H1 (cell line): ENCODE measurements around the gene TGFB1I1. TPM values are rescaled to one million over a fixed set of nuclear protein-coding genes. Genes with fewer than 3 reads are reported as not detected.

Experiments used
- CTCF ChIA-PET: fragments of 300-600 bp; sonication (Branson Sonifier 250); formaldehyde crosslinking; loops from one replicate; lab custom pipeline; 2021; ENCODE audit not compliant: partially characterized antibody; lab: Charles Lee
- POLR2A ChIA-PET: fragments of 300-600 bp; sonication (Branson Sonifier 250); formaldehyde crosslinking; loops from one replicate; lab custom pipeline; 2021; ENCODE audit warnings: inconsistent platforms; ENCODE audit not compliant: partially characterized antibody; lab: Charles Lee
- DNase-seq, 2 experiments: peaks; one replicate each; pipeline versions ENCODE4 v3.0.0 to v3.0.0-alpha.2; 2010 to 2022; ENCODE audit warnings: low spot score in 2 of 2, low read depth in 1 of 2, mixed read lengths in 1 of 2
- FAIRE-seq: peaks from 2 replicates; lab custom pipeline; 2011; peaks lifted over from hg19 to GRCh38; lab: Jason Lieb, UNC
- H2AFZ ChIP-seq: 2 replicates; pipeline ENCODE4 v1.8.1; 2012; ENCODE audit warnings: low read length, inconsistent platforms
- H2AK5ac ChIP-seq: 2 replicates; pipeline ENCODE4 v1.6.1; 2013; ENCODE audit warnings: low read depth, low read length
- H2BK120ac ChIP-seq: replicated peaks from 2 replicates; pipeline ENCODE3; 2013; ENCODE audit warnings: low read depth, low read length, inconsistent platforms
- H2BK12ac ChIP-seq: 2 replicates; pipeline ENCODE4 v1.6.1; 2013; ENCODE audit warnings: low read depth, low read length
- H2BK15ac ChIP-seq: 2 replicates; pipeline ENCODE4 v1.6.1; 2013; ENCODE audit warnings: low read length
- H2BK20ac ChIP-seq: 2 replicates; pipeline ENCODE4 v1.6.1; 2013; ENCODE audit warnings: low read length
- H2BK5ac ChIP-seq: 2 replicates; pipeline ENCODE4 v1.6.1; 2013; ENCODE audit warnings: low read depth, low read length
- H3K14ac ChIP-seq: 2 replicates; pipeline ENCODE4 v1.6.1; 2013; ENCODE audit warnings: inconsistent platforms; ENCODE audit not compliant: insufficient read length
- H3K18ac ChIP-seq: 2 replicates; pipeline ENCODE4 v1.6.1; 2013; ENCODE audit warnings: low read length; ENCODE audit errors: extremely low read depth
- H3K23ac ChIP-seq: 2 replicates; pipeline ENCODE4 v1.6.1; 2013; ENCODE audit warnings: inconsistent platforms; ENCODE audit not compliant: insufficient read length
- H3K23me2 ChIP-seq: 2 replicates; pipeline ENCODE4 v1.6.1; 2013; ENCODE audit warnings: low read depth, low read length
- H3K27ac ChIP-seq: 2 replicates; pipeline ENCODE4 v1.6.1; 2011; ENCODE audit warnings: low read depth, low read length, inconsistent platforms
- H3K27me3 ChIP-seq, 4 experiments: replicated peaks in 1 of 4; 1 replicate in 1 of 4; 2 replicates in 3 of 4; pipeline versions ENCODE4 v1.6.1 to v1.8.1; 2011 to 2013; ENCODE audit warnings: low read length in 3 of 4, mild to moderate bottlenecking in 3 of 4, inconsistent platforms in 2 of 4, mixed read lengths in 2 of 4, moderate library complexity in 1 of 4; ENCODE audit not compliant: control insufficient read depth in 3 of 4, insufficient read depth in 3 of 4; ENCODE audit errors: extremely low read depth in 1 of 4
- H3K36me3 ChIP-seq, 4 experiments: 2 replicates each; pipeline versions ENCODE4 v1.6.1 to v1.8.1; 2011 to 2013; ENCODE audit warnings: mild to moderate bottlenecking in 4 of 4, low read length in 3 of 4, moderate library complexity in 2 of 4, control low read depth in 1 of 4, inconsistent platforms in 1 of 4; ENCODE audit not compliant: insufficient read depth in 4 of 4, control insufficient read depth in 2 of 4
- H3K4ac ChIP-seq: replicated peaks from 2 replicates; pipeline ENCODE3; 2013; ENCODE audit warnings: low read length, low read depth, mixed read lengths, inconsistent platforms; ENCODE audit not compliant: insufficient read length
- H3K4me1 ChIP-seq, 4 experiments: replicated peaks in 1 of 4; 1 replicate in 1 of 4; 2 replicates in 3 of 4; pipeline versions ENCODE4 v1.6.1 to v1.8.1; 2011 to 2013; ENCODE audit warnings: low read length in 3 of 4, inconsistent platforms in 2 of 4, mixed read lengths in 1 of 4; ENCODE audit not compliant: insufficient read depth in 4 of 4, control insufficient read depth in 3 of 4
- H3K4me2 ChIP-seq, 2 experiments: 2 replicates each; pipeline versions ENCODE4 v1.6.1 to v1.8.1; 2011 to 2013; ENCODE audit warnings: low read depth in 2 of 2, low read length in 2 of 2, control low read depth in 1 of 2, inconsistent platforms in 1 of 2, mild to moderate bottlenecking in 1 of 2; ENCODE audit not compliant: insufficient read depth in 1 of 2
- H3K4me3 ChIP-seq, 4 experiments: fragments of 200-600, 300-600 bp in 1 of 4; sonication (generic), shearing (Covaris generic), sonication (Bioruptor Twin) in 1 of 4; 2 replicates each; pipeline versions ENCODE4 v1.5.1 to v1.8.1; 2011 to 2016; ENCODE audit warnings: low read length in 4 of 4, low read depth in 3 of 4, control low read depth in 2 of 4, inconsistent platforms in 2 of 4, mild to moderate bottlenecking in 2 of 4, mixed read lengths in 1 of 4, moderate library complexity in 1 of 4; ENCODE audit not compliant: insufficient read depth in 2 of 4; ENCODE audit errors: extremely low read depth in 1 of 4
- H3K56ac ChIP-seq: replicated peaks from 2 replicates; pipeline ENCODE3; 2013; ENCODE audit warnings: low read depth, mild to moderate bottlenecking, mixed read lengths, low read length, inconsistent platforms; ENCODE audit not compliant: insufficient read length
- H3K79me1 ChIP-seq: 2 replicates; pipeline ENCODE4 v1.6.1; 2013; ENCODE audit warnings: low read depth, low read length, control low read depth
- H3K79me2 ChIP-seq, 2 experiments: 2 replicates each; pipeline versions ENCODE4 v1.6.1 to v1.8.1; 2012 to 2013; ENCODE audit warnings: low read length in 2 of 2, mild to moderate bottlenecking in 2 of 2, inconsistent platforms in 1 of 2; ENCODE audit not compliant: insufficient read depth in 2 of 2, control insufficient read depth in 1 of 2
- H3K9ac ChIP-seq, 4 experiments: replicated peaks in 1 of 4; 1 replicate in 1 of 4; 2 replicates in 3 of 4; pipeline versions ENCODE4 v1.6.1 to v1.8.1; 2011 to 2013; ENCODE audit warnings: low read depth in 3 of 4, low read length in 3 of 4, control low read depth in 2 of 4, mild to moderate bottlenecking in 2 of 4, moderate library complexity in 2 of 4, inconsistent platforms in 1 of 4; ENCODE audit errors: extremely low read depth in 1 of 4
- H3K9me3 ChIP-seq, 2 experiments: 2 replicates each; pipeline versions ENCODE4 v1.6.1 to v1.8.1; 2012 to 2013; ENCODE audit warnings: mild to moderate bottlenecking in 2 of 2, moderate library complexity in 2 of 2, control low read depth in 1 of 2, inconsistent platforms in 1 of 2, low read depth in 1 of 2, low read length in 1 of 2, mixed read lengths in 1 of 2; ENCODE audit not compliant: insufficient read depth in 2 of 2
- H4K20me1 ChIP-seq, 2 experiments: replicated peaks in 1 of 2; 2 replicates each; pipeline versions ENCODE3 to v1.8.1; 2011 to 2013; ENCODE audit warnings: inconsistent platforms in 2 of 2, low read length in 2 of 2, mild to moderate bottlenecking in 1 of 2; ENCODE audit not compliant: insufficient read depth in 2 of 2, control insufficient read depth in 1 of 2
- H4K5ac ChIP-seq: 2 replicates; pipeline ENCODE4 v1.6.1; 2013; ENCODE audit warnings: low read length, low read depth, mixed read lengths, inconsistent platforms; ENCODE audit not compliant: insufficient read length
- H4K8ac ChIP-seq: 2 replicates; pipeline ENCODE4 v1.8.0; 2013; ENCODE audit warnings: mild to moderate bottlenecking, moderate library complexity, low read length, inconsistent platforms; ENCODE audit not compliant: insufficient read depth; ENCODE audit errors: extremely low read depth
- H4K91ac ChIP-seq: replicated peaks from 2 replicates; pipeline ENCODE3; 2013; ENCODE audit warnings: low read length, mixed read lengths, inconsistent platforms; ENCODE audit not compliant: insufficient read length
- KDM1A ChIP-seq: fragments of 200-600, 300-600 bp; sonication (generic); IDR thresholded peaks from 2 replicates; pipeline ENCODE4 v1.7.1; 2016; ENCODE audit warnings: mild to moderate bottlenecking, low read length, borderline replicate concordance
- MAFK ChIP-seq: IDR thresholded peaks from 2 replicates; pipeline ENCODE4 v1.6.1; 2012; ENCODE audit warnings: low read depth, mild to moderate bottlenecking, improper control_type of control experiment, low read length
- RAD21 ChIP-seq, 2 experiments: IDR thresholded peaks in 1 of 2; conservative IDR thresholded peaks in 1 of 2; 2 replicates each; pipeline ENCODE4 v1.6.1; 2011; ENCODE audit warnings: low read depth in 2 of 2, low read length in 2 of 2, improper control_type of control experiment in 1 of 2, inconsistent platforms in 1 of 2, mild to moderate bottlenecking in 1 of 2, moderate library complexity in 1 of 2
- TCF12 ChIP-seq: IDR thresholded peaks from 2 replicates; pipeline ENCODE4 v1.6.1; 2011; ENCODE audit warnings: low read depth, mild to moderate bottlenecking, low read length
- WGBS, 2 experiments: shearing (Covaris generic) in 1 of 2; methylation state at CpG; one replicate each; pipeline versions ENCODE4 v1.1.6 to v1.1.7; 2013 to 2015; ENCODE audit warnings: low lambda C conversion rate in 2 of 2, mixed read lengths in 2 of 2, inconsistent platforms in 1 of 2, low coverage in 1 of 2, missing lambda C conversion rate in 1 of 2; ENCODE audit not compliant: insufficient replicate concordance in 2 of 2, insufficient coverage in 1 of 2, insufficient read length in 1 of 2; ENCODE audit errors: extremely low coverage in 1 of 2, missing lambda C conversion rate in 1 of 2; 5-methylcytosine and 5-hydroxymethylcytosine counted together
- polyA plus RNA-seq, 7 experiments: library from polyadenylated mRNA; depleted of rRNA in 3 of 7; stranded (reverse) in 5 of 7; unstranded in 2 of 7; fragments of >200 nt in 5 of 7; fragments of 200-250 nt in 2 of 7; gene quantifications; 1 replicate in 5 of 7; 2 replicates in 1 of 7; 4 replicates in 1 of 7; pipeline versions ENCODE4 v1.2.1 to v1.2.3, GENCODE V29; 2011 to 2013; ENCODE audit warnings: missing spikeins in 2 of 7, mixed read lengths in 2 of 7
- total RNA-seq: library from RNA; stranded (reverse); fragmentation: NEBNext Ultra II Directional; extraction: Animal tissue kit (Norgen Biotek cat#: 25700); gene quantifications from 2 replicates; pipeline ENCODE4 v1.2.1, GENCODE V29; 2021
- TF ChIP-seq, protein P1 (sequence below), 3 experiments: IDR thresholded peaks; 1 replicate in 2 of 3; 2 replicates in 1 of 3; pipeline versions ENCODE4 v1.5.1 to v1.6.1; 2011; ENCODE audit warnings: low read length in 3 of 3, mild to moderate bottlenecking in 3 of 3, inconsistent platforms in 2 of 3, low read depth in 1 of 3, moderate library complexity in 1 of 3; ENCODE audit not compliant: insufficient read depth in 1 of 3; ENCODE audit errors: control extremely low read depth in 1 of 3
- TF ChIP-seq, protein P2 (sequence below): IDR thresholded peaks from 2 replicates; pipeline ENCODE4 v1.6.1; 2012; ENCODE audit warnings: low read length, inconsistent platforms

Gene TGFB1I1
- total and polyA plus RNA-seq, 2 of the 8 experiments (the other 6 are each of a cell fraction or from before 2014, with no cell fraction given), result 5.6 to 5.8 TPM

DNA sequence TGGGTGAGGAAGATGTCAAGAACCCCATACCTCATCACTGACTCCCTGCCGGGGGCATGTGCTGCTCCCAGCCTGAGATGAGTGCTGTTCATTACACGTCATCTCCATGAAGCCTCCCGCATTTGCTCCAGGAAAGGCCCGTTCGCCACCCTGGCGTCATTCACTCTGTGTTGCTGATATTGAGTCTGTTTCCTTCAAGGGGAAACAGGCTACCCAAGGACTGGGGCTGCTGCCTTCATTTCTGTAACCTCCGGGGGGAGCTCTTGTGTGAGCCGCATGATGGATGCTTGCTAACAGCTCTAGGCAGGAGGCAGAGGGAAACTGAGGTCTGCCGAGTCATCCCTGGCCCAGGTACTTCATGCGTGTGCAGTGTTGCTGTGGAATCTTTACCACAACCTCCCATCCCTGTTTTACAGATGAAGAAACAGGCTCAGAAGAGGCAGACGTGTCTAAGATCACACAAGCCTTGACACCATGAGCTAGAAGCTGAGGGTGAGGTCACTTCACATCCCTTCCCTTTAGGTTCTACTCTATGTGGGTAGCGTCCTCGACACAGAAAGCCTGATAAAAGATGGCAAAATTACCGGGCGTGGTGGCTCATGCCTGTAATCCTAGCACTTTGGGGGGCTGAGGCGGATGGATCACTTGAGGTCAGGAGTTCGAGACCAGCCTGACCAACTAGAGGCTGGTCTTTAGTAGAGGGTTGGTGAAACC is 16.2 kb upstream of the TGFB1I1 start:
- Histone ChIP-seq H2AK5ac (0 out of 2 replicates have a peak overlapping the region, but pooled peaks have one; percentile 25), H3K27me3 (no peaks in the 10 kb centered on the region), H3K4me2 (peak overlapping the region in 1 of 2 experiments; percentile 34; a peak in 2 of 4 replicates), H3K4me3 (no peak overlapping the region), H4K5ac (no peak overlapping the region), H4K8ac (no peak overlapping the region), H3K79me1 (peaks cover 8% of the 10 kb centered on the region), H3K4ac (no peak overlapping the region), H3K18ac (no peak overlapping the region), H3K56ac (no peak overlapping the region), H2BK15ac (no peak overlapping the region), H4K91ac (no peak overlapping the region), H2BK5ac (no peak overlapping the region; the same call in 1 of the 2 replicates), H3K27ac (no peak overlapping the region), H2BK20ac (no peak overlapping the region), H3K79me2 (peaks cover 0 to 28% of the 10 kb centered on the region in 2 experiments; a peak in 2 of 4 replicates), H3K14ac (no peak overlapping the region), H2BK12ac (peak overlapping the region; percentile 40; the same call in 1 of the 2 replicates), H3K23me2 (peaks cover 11% of the 10 kb centered on the region; the same call in 1 of the 2 replicates), H4K20me1 (peaks cover 14 to 30% of the 10 kb centered on the region in 2 experiments), H2BK120ac (no peak overlapping the region), H3K9me3 (no peaks in the 10 kb centered on the region), H3K4me1 (peaks cover 8 to 31% (median 16%) of the 10 kb centered on the region in 4 experiments), H3K36me3 (no peaks in the 10 kb centered on the region), H2AFZ (no peak overlapping the region), H3K23ac (no peak overlapping the region), H3K9ac (no peak overlapping the region)
- 80% methylated on average over 17 of the region's 17 CpGs; no CpG with 5 or more reads in 1 of the 2 experiments for WGBS, 2 experiments
- POLR2A ChIA-PET, result interaction anchor here (0.9 to 2.3 kb wide), 4 partner anchors 13 to 257 kb away, joined by 3 to 7 read pairs (median 4); partner anchors contain the start of genes RUSF1 and ZNF843
- CTCF ChIA-PET, result interaction anchor here (0.6 to 3.6 kb wide), 22 partner anchors 12 to 472 kb away, joined by 3 to 25 read pairs (median 4); partner anchors contain the start of genes AHSP, HSD3B7, PYDC1 and ZNF267
- peak in 1 of 2 experiments; percentile 73 for DNase-seq
- no peak for FAIRE-seq
- TF ChIP-seq MAFK (peak; percentile 74), TCF12 (no peak), RAD21 (IDR thresholded peaks at IDR 0.05 in 1 of 2, conservative IDR thresholded peaks at IDR 0.05 in 1 of 2; ENCODE audit: low read depth in 2 of 2, low read length in 2 of 2) (peak; percentile 51 to 59), KDM1A (peak; percentile 60; the same call in 1 of the 2 replicates)
- TF ChIP-seq, protein P1, sequence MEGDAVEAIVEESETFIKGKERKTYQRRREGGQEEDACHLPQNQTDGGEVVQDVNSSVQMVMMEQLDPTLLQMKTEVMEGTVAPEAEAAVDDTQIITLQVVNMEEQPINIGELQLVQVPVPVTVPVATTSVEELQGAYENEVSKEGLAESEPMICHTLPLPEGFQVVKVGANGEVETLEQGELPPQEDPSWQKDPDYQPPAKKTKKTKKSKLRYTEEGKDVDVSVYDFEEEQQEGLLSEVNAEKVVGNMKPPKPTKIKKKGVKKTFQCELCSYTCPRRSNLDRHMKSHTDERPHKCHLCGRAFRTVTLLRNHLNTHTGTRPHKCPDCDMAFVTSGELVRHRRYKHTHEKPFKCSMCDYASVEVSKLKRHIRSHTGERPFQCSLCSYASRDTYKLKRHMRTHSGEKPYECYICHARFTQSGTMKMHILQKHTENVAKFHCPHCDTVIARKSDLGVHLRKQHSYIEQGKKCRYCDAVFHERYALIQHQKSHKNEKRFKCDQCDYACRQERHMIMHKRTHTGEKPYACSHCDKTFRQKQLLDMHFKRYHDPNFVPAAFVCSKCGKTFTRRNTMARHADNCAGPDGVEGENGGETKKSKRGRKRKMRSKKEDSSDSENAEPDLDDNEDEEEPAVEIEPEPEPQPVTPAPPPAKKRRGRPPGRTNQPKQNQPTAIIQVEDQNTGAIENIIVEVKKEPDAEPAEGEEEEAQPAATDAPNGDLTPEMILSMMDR (IDR thresholded peaks at IDR 0.05; ENCODE audit: control extremely low read depth in 1 of 3, insufficient read depth in 1 of 3, low read depth in 1 of 3, low read length in 3 of 3), result peak; percentile 60 to 81 (median 65)
- TF ChIP-seq, protein P2, sequence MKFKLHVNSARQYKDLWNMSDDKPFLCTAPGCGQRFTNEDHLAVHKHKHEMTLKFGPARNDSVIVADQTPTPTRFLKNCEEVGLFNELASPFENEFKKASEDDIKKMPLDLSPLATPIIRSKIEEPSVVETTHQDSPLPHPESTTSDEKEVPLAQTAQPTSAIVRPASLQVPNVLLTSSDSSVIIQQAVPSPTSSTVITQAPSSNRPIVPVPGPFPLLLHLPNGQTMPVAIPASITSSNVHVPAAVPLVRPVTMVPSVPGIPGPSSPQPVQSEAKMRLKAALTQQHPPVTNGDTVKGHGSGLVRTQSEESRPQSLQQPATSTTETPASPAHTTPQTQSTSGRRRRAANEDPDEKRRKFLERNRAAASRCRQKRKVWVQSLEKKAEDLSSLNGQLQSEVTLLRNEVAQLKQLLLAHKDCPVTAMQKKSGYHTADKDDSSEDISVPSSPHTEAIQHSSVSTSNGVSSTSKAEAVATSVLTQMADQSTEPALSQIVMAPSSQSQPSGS, result no peak
